Occipital lobe (tissue), 2 donors: Measurements from ENCODE around the gene RABL3. TPM values are rescaled to one million over a fixed set of nuclear protein-coding genes. Genes with fewer than 3 reads are reported as not detected.
"Not testable (repeated sequence)": the region's sequence is repeated elsewhere in the genome, so short reads cannot be mapped to it uniquely, and the experiment has no call there.

Experiments used
- DNase-seq: peaks from one replicate; lab custom pipeline; 2025; lab: John Stamatoyannopoulos, UW
- total RNA-seq: library from RNA; depleted of rRNA; stranded (reverse); fragments of >200 nt; gene quantifications from one replicate; pipeline ENCODE4 v1.2.3, GENCODE V29; 2014

Gene RABL3
- total RNA-seq = 12.6 TPM

- peak; percentile 97 for DNase-seq
Observed at GRCh38 chr3:120742198-120742848, at the start of gene RABL3, which contains the start of gene GTF2E1. Gene RABL3 (minus strand): TSS chr3:120742516. CDS start chr3:120742507, 9 bp downstream. Gene GTF2E1 (plus strand): TSS chr3:120742744. CDS start chr3:120750553, 7,809 bp downstream.

GRCh38 chr3:120791913-120792312, 49.6 kb upstream of the RABL3 start:
- no peak for DNase-seq

- DNase-seq = no peak
Observed at GRCh38 chr3:120791010-120791409, 48.7 kb upstream of the RABL3 start.

- DNase-seq = not testable (repeated sequence)
Observed at GRCh38 chr3:120785832-120786231, 43.5 kb upstream of the RABL3 start.

- no peak for DNase-seq
Observed at GRCh38 chr3:120780977-120781376, 38.7 kb upstream of the RABL3 start.

GRCh38 chr3:120778776-120779175, 36.5 kb upstream of the RABL3 start:
- DNase-seq = no peak

- no peak for DNase-seq
Observed at GRCh38 chr3:120775411-120775810, 33.1 kb upstream of the RABL3 start.

GRCh38 chr3:120773932-120774331, 31.6 kb upstream of the RABL3 start:
- DNase-seq = no peak

- DNase-seq = no peak
Observed at GRCh38 chr3:120772081-120772480, 29.8 kb upstream of the RABL3 start.

- DNase-seq = no peak
Observed at GRCh38 chr3:120770891-120771290, 28.6 kb upstream of the RABL3 start.

- DNase-seq = no peak
Observed at GRCh38 chr3:120769436-120769835, 27.1 kb upstream of the RABL3 start.

GRCh38 chr3:120767106-120767505, 24.8 kb upstream of the RABL3 start:
- DNase-seq = no peak

- no peak for DNase-seq
Observed at GRCh38 chr3:120766576-120766975, 24.3 kb upstream of the RABL3 start.

GRCh38 chr3:120765830-120766493, 23.6 kb upstream of the RABL3 start:
- DNase-seq = no peak

GRCh38 chr3:120764206-120764605, 21.9 kb upstream of the RABL3 start:
- no peak for DNase-seq

- no peak for DNase-seq
Observed at GRCh38 chr3:120763601-120764000, 21.3 kb upstream of the RABL3 start.

GRCh38 chr3:120762615-120763014, 20.3 kb upstream of the RABL3 start:
- no peak for DNase-seq

- not testable (repeated sequence) for DNase-seq
Observed at GRCh38 chr3:120758551-120758950, 16.2 kb upstream of the RABL3 start.

- DNase-seq = no peak
Observed at GRCh38 chr3:120756061-120756460, 13.7 kb upstream of the RABL3 start.

GRCh38 chr3:120753810-120754209, 11.5 kb upstream of the RABL3 start:
- DNase-seq = no peak

- DNase-seq = no peak
Observed at GRCh38 chr3:120752865-120753264, 10.5 kb upstream of the RABL3 start.

GRCh38 chr3:120752230-120752629, 9.9 kb upstream of the RABL3 start:
- DNase-seq = no peak

GRCh38 chr3:120749843-120750242, 7.5 kb upstream of the RABL3 start:
- no peak for DNase-seq
